Smooth muscle cell (in vitro differentiated cells): ENCODE results near the gene SEMA6A. TPM values are rescaled to one million over a fixed set of nuclear protein-coding genes. Genes with fewer than 3 reads are reported as not detected.

Experiments
- DNase-seq: peaks from one replicate; lab custom pipeline; 2025; ENCODE audit not compliant: unreplicated experiment; lab: John Stamatoyannopoulos, UW
- H2AFZ ChIP-seq: fragments of 200-600 bp; sonication (generic); 2 replicates; pipeline ENCODE4 v1.6.0; 2016; ENCODE audit warnings: antibody characterized with exemption, low read depth, mild to moderate bottlenecking
- H3F3A ChIP-seq: fragments of 200-600 bp; sonication (generic); 2 replicates; pipeline ENCODE4 v1.6.0; 2017; ENCODE audit warnings: antibody characterized with exemption, low read depth
- H3K27ac ChIP-seq: fragments of 200-600 bp; sonication (generic); 2 replicates; pipeline ENCODE4 v1.5.1; 2016; ENCODE audit warnings: low read depth, mild to moderate bottlenecking
- H3K27me3 ChIP-seq: fragments of 200-600 bp; sonication (generic); 2 replicates; pipeline ENCODE4 v1.6.1; 2016; ENCODE audit warnings: low read depth, mild to moderate bottlenecking
- H3K36me3 ChIP-seq: fragments of 200-600 bp; sonication (generic); 2 replicates; pipeline ENCODE4 v1.5.1; 2016; ENCODE audit warnings: low read depth
- H3K4me1 ChIP-seq: fragments of 200-600 bp; sonication (generic); 2 replicates; pipeline ENCODE4 v1.5.1; 2016; ENCODE audit warnings: low read depth
- H3K4me2 ChIP-seq: fragments of 200-600 bp; sonication (generic); 2 replicates; pipeline ENCODE4 v1.6.0; 2016; ENCODE audit warnings: mild to moderate bottlenecking
- H3K4me3 ChIP-seq: fragments of 200-600 bp; sonication (generic); 2 replicates; pipeline ENCODE4 v1.5.1; 2016; ENCODE audit warnings: mild to moderate bottlenecking
- H3K79me2 ChIP-seq: fragments of 200-600 bp; sonication (generic); 2 replicates; pipeline ENCODE4 v1.6.0; 2016; ENCODE audit warnings: low read depth, mild to moderate bottlenecking
- H3K9ac ChIP-seq: fragments of 200-600 bp; sonication (generic); 2 replicates; pipeline ENCODE4 v1.6.0; 2016; ENCODE audit warnings: low read depth
- H3K9me3 ChIP-seq: fragments of 200-600 bp; sonication (generic); replicated peaks from 2 replicates; pipeline ENCODE4 v1.5.1; 2016; ENCODE audit warnings: low read depth
- H4K20me1 ChIP-seq: fragments of 200-600 bp; sonication (generic); 2 replicates; pipeline ENCODE4 v1.6.0; 2016; ENCODE audit warnings: low read depth
- WGBS: methylation state at CpG from one replicate; pipeline ENCODE4 v1.1.7; 2016; ENCODE audit warnings: low lambda C conversion rate; 5-methylcytosine and 5-hydroxymethylcytosine counted together
- polyA plus RNA-seq: library from polyadenylated mRNA; unstranded; fragments of >200 nt; fragmentation: Nextera tagmentation; extraction: Ambion mirVana; gene quantifications from 2 replicates; pipeline ENCODE4 v1.2.1, GENCODE V29; 2016
- total RNA-seq: library from RNA; depleted of rRNA; stranded (reverse); fragments of >200 nt; gene quantifications from 2 replicates; pipeline ENCODE4 v1.2.3, GENCODE V29; 2014
- TF ChIP-seq, protein P1 (sequence below): fragments of 200-600 bp; sonication (generic); IDR thresholded peaks from 2 replicates; pipeline ENCODE4 v1.5.1; 2017; ENCODE audit warnings: borderline replicate concordance, mild to moderate bottlenecking, antibody characterized with exemption; ENCODE audit not compliant: insufficient read depth, poor library complexity, severe bottlenecking

The SEMA6A gene
- total and polyA plus RNA-seq, 2 experiments from 2014 or later = 6.3 to 12.9 TPM

- Histone ChIP-seq H3K4me3 (no peak overlapping the region), H3K79me2 (peaks cover 91% of the 10 kb centered on the region)
- WGBS = 82% methylated on average over 11 of the region's 11 CpGs
These were observed 12.0 kb downstream of the SEMA6A start for GRCh38 chr5:116562669-116563068.

DNA sequence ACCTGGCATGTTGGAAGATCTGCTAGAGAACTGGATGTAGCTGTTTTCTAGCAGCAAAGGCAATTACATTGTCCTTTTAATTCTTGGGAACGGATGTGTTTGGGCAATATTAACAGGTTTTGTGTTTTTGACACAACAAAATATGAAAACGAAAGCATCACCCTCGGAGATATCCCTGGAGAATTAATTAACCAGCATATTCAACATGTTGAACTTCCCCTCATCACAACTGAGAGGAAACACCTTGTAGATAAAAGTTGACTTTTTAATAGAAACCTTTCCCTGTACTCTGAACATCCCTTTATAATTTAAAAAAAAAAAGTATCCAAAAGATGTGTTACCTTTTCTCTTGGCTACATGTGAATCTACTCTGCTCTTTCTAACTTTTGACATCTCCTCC, 13.0 kb downstream of the SEMA6A start:
- Histone ChIP-seq H3K27ac (no peak overlapping the region), H2AFZ (no peak overlapping the region), H3K36me3 (no peaks in the 10 kb centered on the region), H3K27me3 (no peaks in the 10 kb centered on the region), H3K9me3 (no peaks in the 10 kb centered on the region), H4K20me1 (no peaks in the 10 kb centered on the region), H3K4me1 (peaks cover 53% of the 10 kb centered on the region), H3F3A (no peaks in the 10 kb centered on the region), H3K4me2 (no peak overlapping the region), H3K9ac (no peak overlapping the region), H3K79me2 (peaks cover 87% of the 10 kb centered on the region), H3K4me3 (no peak overlapping the region)
- no peak for DNase-seq
- 91% methylated on average over 3 of the region's 3 CpGs for WGBS
- TF ChIP-seq, protein P1, sequence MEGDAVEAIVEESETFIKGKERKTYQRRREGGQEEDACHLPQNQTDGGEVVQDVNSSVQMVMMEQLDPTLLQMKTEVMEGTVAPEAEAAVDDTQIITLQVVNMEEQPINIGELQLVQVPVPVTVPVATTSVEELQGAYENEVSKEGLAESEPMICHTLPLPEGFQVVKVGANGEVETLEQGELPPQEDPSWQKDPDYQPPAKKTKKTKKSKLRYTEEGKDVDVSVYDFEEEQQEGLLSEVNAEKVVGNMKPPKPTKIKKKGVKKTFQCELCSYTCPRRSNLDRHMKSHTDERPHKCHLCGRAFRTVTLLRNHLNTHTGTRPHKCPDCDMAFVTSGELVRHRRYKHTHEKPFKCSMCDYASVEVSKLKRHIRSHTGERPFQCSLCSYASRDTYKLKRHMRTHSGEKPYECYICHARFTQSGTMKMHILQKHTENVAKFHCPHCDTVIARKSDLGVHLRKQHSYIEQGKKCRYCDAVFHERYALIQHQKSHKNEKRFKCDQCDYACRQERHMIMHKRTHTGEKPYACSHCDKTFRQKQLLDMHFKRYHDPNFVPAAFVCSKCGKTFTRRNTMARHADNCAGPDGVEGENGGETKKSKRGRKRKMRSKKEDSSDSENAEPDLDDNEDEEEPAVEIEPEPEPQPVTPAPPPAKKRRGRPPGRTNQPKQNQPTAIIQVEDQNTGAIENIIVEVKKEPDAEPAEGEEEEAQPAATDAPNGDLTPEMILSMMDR = no peak

More at GRCh38 chr5:116562669-116563068, 12.0 kb downstream of the SEMA6A start:
- no peak overlapping the region for H3K27ac ChIP-seq
- no peak for DNase-seq
- no peaks in the 10 kb centered on the region for H4K20me1 ChIP-seq
- no peak overlapping the region for H2AFZ ChIP-seq
- no peaks in the 10 kb centered on the region for H3K27me3 ChIP-seq
- peaks cover 57% of the 10 kb centered on the region for H3K4me1 ChIP-seq
- H3K9me3 ChIP-seq = no peaks in the 10 kb centered on the region
- TF ChIP-seq, protein P1 = no peak
- H3K9ac ChIP-seq = no peak overlapping the region
- H3K36me3 ChIP-seq = no peaks in the 10 kb centered on the region
- no peaks in the 10 kb centered on the region for H3F3A ChIP-seq
- no peak overlapping the region for H3K4me2 ChIP-seq

DNA sequence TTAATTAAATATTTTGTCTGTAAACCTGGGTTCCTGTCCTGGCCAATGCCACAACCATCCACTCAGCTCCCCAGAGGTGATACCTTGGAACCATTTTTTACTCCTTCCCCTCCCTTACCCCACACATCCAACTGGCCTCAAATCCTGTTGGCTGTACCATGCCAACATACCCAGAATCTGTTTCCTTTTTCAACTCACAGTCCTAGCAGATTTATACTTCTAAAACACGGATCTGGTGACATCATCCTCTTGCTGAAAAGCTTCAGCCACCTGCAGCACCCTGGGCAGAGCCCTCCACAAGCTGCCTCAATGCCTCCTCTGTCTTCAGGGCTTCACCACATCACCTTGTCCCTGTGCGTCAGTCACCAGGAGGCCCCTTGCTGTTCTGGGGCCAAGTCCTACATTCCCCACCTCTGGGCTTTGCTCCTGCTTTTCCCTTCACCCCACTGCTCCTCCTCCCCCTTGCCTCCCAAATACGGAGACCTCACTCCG, 14.9 kb downstream of the SEMA6A start:
- H3K4me3 ChIP-seq = no peak overlapping the region
- H3K4me1 ChIP-seq = peaks cover 43% of the 10 kb centered on the region
- no peaks in the 10 kb centered on the region for H4K20me1 ChIP-seq
- TF ChIP-seq, protein P1 = no peak
- DNase-seq = no peak
- 60% methylated on average over 4 of the region's 4 CpGs for WGBS
- H3K27ac ChIP-seq = no peak overlapping the region
- H3K79me2 ChIP-seq = peaks cover 90% of the 10 kb centered on the region
- H3K36me3 ChIP-seq = no peaks in the 10 kb centered on the region
- H3K9me3 ChIP-seq = no peaks in the 10 kb centered on the region
- H3K4me2 ChIP-seq = no peak overlapping the region
- no peaks in the 10 kb centered on the region for H3K27me3 ChIP-seq
- H2AFZ ChIP-seq = no peak overlapping the region
- no peak overlapping the region for H3K9ac ChIP-seq
- H3F3A ChIP-seq = no peaks in the 10 kb centered on the region

DNA sequence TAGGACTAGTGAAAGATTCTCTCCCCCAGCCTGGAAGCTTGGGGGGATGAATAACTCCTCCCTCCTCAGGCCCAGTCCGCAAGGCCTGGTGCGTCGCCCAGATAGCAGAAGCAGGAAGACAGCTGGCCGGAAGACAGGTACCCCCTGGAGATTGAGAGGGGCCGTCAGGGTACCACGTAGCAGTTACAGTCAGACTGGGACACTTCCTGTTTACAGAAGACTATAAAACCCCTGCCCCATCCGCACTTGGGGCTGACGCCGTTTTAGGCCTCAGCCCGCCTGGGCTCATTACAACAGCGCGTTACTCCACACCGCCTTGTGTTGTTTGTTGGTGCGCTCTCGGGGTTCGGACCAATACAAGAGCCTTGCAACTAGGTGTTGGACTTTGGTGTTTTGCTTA, 15.4 kb downstream of the SEMA6A start:
- H3K9me3 ChIP-seq = no peaks in the 10 kb centered on the region
- H3F3A ChIP-seq = no peaks in the 10 kb centered on the region
- DNase-seq = no peak
- no peak overlapping the region for H2AFZ ChIP-seq
- H3K27ac ChIP-seq = no peak overlapping the region
- H3K27me3 ChIP-seq = no peaks in the 10 kb centered on the region
- H3K9ac ChIP-seq = no peak overlapping the region
- peaks cover 43% of the 10 kb centered on the region for H3K4me1 ChIP-seq
- peaks cover 85% of the 10 kb centered on the region for H3K79me2 ChIP-seq
- H3K4me3 ChIP-seq = no peak overlapping the region
- TF ChIP-seq, protein P1 = no peak
- 68% methylated on average over 16 of the region's 16 CpGs for WGBS
- no peaks in the 10 kb centered on the region for H4K20me1 ChIP-seq
- no peaks in the 10 kb centered on the region for H3K36me3 ChIP-seq
- H3K4me2 ChIP-seq = no peak overlapping the region
